Pons (tissue), 1 donor: ENCODE data around the gene AKR1D1.
"Not testable (repeated sequence)": the region's sequence is repeated elsewhere in the genome, so short reads cannot be mapped to it uniquely, and the experiment has no call there.

Source experiments
- DNase-seq: peaks from one replicate; pipeline ENCODE4 v3.0.0-alpha.2; 2016; ENCODE audit warnings: low spot score

AKR1D1 gene, protein sequence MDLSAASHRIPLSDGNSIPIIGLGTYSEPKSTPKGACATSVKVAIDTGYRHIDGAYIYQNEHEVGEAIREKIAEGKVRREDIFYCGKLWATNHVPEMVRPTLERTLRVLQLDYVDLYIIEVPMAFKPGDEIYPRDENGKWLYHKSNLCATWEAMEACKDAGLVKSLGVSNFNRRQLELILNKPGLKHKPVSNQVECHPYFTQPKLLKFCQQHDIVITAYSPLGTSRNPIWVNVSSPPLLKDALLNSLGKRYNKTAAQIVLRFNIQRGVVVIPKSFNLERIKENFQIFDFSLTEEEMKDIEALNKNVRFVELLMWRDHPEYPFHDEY

GRCh38 chr7:138076196-138076595 lies at the start of gene AKR1D1:
TSS of gene AKR1D1 (plus strand) at chr7:138076459. CDS start at chr7:138076519, 60 bp downstream.
- no peak for DNase-seq

- DNase-seq = no peak
These were observed 49.2 kb upstream of the AKR1D1 start for GRCh38 chr7:138027100-138027499.

- DNase-seq = no peak
These were observed 47.1 kb upstream of the AKR1D1 start for GRCh38 chr7:138029126-138029525.

- no peak for DNase-seq
These were observed 46.3 kb upstream of the AKR1D1 start for GRCh38 chr7:138029941-138030340.

DNA sequence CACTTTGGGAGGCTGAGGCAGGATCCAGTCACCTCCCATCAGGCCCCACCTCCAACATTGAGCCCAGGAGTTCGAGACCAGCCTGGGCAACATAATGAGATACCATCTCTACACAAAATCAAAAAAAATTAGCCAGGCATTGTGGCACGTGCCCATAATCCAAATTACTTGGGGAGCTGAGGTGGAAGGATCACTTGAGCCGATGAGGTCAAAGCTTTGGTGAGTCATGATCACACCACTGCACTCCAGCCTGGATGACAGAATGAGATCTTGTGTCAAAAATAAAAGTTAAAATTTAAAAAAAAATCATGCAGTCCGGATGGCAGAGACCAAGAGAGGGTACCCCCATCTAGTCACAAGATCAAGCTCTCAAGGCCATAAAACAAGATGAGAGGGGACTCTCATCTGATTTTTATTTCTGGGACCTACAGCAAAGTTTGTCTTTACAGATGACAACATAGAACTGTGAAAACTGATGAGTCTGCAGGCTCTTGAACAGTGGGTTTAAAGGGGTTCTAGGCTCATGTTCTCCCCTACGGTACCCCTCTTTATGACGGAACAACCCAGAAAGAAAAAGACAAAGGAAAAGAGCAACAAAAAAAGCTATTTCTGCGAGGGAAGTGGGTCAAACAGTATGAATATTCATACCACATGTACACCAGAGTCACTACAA lies 45.4 kb upstream of the AKR1D1 start:
- no peak for DNase-seq

- no peak for DNase-seq
These were observed 44.1 kb upstream of the AKR1D1 start for GRCh38 chr7:138032186-138032585.

DNA sequence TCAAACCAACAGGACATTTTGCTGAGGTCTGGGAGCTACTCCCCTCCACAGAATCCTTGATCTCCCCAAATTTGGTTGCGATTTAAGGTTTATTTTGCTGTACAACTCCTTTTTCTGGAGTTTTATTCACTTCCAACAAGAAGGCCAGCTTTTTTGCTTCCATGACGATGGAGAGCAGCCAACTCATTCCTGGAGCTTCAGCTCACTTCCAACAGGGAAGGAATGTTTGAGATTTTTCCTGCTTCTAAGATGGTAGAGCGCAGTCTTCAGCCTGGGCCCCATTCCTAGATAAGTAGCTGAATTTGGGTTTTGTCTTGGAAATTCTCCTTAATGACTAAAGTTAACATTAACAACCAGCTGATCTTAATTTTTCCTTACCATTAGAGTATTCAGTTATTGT lies 43.5 kb upstream of the AKR1D1 start:
- DNase-seq = no peak

DNA sequence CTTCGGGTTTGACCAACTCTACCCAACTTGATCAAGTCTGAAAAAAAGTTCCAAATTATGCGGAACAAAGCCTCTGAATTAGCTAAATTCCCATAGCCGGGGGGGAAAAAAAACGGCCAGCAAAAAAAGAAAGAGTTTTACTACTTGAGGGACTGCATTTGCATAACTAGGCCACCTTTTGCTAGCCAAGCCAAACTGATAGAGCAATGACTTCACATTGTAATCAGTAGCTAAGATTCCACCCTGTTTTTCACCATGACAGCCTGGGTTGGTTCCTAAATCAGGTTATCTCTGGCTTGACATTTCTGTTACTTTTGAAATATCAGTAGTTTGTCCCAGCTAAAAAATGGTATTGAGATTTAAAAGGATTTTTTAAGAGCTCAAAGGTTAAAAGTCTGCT lies 43.0 kb upstream of the AKR1D1 start:
- DNase-seq = no peak

DNA sequence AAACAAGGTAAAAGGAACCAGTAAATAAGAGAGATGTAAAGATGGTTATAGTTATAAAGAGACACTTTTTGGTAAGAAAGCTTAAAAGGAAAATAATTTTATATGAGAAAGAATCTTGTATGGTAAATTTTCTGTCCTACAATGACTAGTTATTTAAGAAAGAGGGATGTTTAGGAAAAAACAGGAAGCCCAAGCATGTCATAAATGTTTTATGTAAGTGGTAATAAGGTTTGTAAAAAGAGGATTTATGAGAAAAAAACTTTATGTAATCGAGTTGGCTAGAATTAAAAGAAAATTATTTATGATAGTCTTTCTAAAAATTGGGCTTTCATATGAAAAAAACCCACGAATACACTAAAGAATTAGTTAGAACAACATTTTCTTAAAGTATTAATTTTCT lies 40.1 kb upstream of the AKR1D1 start:
- DNase-seq = no peak

GRCh38 chr7:138040063-138040462 lies 36.2 kb upstream of the AKR1D1 start:
- not testable (repeated sequence) for DNase-seq

DNA sequence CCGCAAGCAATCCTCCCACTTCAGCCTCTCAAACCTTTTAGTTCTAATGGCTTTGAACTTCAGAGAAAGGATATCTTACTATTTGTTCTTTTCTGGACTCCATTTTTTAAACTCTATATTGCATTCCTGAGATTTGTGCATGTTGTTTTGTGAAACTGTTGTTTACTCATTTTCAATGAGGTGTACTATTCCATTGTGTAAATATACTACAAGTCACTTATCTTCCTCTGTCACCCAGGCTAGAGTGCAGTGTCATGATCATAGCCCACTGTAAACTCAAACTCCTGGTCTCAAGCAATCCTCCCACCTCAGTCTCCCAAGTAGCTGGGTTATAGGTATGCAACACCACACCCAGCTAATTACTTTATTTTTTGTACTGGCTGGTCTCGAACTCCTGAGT lies 31.4 kb upstream of the AKR1D1 start:
- DNase-seq = no peak

DNA sequence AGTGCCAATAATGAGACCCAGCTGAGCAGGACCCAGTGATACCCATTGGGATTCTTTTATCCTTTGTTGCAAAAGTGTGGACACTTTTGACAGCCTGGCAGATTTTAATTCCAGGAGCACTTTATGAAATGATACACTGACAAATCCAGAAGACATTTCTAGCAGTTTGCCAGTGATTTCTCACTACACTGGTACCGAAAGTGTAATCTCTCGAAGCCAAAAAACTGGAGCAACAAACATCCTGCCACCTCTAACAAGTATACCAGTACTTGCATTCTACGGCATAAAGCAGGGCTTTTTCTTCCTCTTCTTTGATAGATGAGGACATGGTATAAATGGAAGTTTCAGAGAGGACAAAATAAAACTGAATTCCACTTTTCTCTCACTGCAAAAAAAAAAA lies 28.4 kb upstream of the AKR1D1 start:
- no peak for DNase-seq

DNA sequence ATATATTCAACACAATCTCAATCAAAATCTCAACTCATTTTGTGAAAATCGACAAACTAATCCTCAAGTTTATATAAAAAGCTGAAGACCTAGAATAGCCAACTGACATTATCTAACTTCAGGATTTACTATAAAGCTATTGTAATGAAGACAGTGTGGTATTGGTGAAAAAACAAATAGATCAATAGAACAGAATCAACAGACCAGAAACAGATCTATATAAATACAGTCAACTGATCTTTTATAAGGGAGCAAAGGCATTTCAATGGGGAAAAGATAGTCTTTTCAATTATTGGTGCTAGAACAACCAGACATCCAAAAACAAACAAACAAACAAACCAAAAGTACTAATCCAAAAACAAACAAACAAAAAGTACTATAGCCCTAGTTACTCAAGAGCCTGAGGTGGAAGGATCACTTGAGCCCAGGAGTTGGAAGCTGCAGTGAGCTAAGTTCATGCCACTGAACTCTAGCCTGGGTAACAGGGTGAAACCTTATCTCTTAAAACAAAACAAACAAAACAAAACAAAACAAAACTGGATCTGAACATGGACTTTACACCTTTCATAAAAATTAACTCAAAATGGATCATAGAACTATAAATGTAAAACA lies 26.6 kb upstream of the AKR1D1 start:
- DNase-seq = no peak

DNA sequence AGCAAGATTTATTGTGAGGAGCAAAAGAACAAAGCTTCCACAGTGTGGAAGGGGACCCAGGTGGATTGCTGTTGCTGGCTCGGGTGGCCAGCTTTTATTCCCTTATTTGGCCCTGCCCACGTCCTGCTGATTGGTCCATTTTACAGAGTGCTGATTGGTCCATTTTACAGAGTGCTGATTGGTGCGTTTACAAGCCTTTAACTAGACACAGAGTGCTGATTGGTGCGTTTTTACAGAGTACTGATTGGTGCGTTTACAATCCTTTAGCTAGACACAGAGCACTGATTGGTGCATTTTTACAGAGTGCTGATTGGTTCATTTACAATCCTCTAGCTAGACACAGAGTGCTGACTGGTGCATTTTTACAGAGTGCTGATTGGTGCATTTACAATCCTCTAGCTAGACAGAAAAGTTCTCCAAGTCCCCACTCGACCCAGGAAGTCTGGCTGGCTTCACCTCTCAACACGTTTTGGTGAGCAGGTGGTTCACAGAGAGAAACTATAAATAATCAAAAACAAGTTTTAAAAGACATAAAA lies 24.5 kb upstream of the AKR1D1 start:
- not testable (repeated sequence) for DNase-seq

DNA sequence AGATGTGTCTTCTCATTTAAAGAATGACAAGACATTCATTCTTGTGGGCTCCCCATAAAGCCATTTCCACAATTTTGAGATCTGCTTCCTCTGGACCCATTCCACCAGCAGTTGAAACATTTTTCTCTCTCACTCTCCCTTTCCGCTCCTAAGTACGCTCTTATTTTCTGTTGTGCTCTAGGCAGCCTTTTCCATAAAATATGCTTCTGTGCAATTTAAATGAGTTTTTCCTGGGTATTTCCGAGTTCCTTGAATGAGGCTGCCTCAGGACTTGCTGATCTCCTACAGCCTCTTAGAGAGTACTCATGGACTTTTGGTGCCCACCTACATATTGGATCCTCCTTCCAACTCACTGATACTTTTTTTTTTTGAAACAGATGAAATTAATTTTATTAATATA lies 23.6 kb upstream of the AKR1D1 start:
- no peak for DNase-seq

DNA sequence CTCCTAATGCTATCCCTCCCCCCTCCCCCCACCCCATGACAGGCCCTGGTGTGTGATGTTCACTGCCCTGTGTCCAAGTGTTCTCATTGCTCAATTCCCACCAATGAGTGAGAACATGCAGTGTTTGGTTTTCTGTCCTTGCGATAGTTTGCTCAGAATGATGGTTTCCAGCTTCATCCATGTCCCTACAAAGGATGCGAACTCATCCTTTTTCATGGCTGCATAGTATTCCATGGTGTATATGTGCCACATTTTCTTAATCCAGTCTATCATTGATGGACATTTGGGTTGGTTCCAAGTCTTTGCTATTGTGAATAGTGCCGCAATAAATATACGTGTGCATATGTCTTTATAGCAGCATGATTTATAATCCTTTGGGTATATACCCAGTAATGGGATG lies 20.6 kb upstream of the AKR1D1 start:
- DNase-seq = not testable (repeated sequence)

- DNase-seq = no peak
These were observed 12.9 kb upstream of the AKR1D1 start for GRCh38 chr7:138063400-138063799.

- DNase-seq = no peak
These were observed 11.4 kb upstream of the AKR1D1 start for GRCh38 chr7:138064856-138065357.

- DNase-seq = no peak
These were observed 10.4 kb upstream of the AKR1D1 start for GRCh38 chr7:138065827-138066226.

- DNase-seq = no peak
These were observed 9.3 kb upstream of the AKR1D1 start for GRCh38 chr7:138066954-138067394.

GRCh38 chr7:138067774-138068173 lies 8.5 kb upstream of the AKR1D1 start:
- DNase-seq = no peak

- DNase-seq = no peak
These were observed 5.4 kb upstream of the AKR1D1 start for GRCh38 chr7:138070908-138071307.

GRCh38 chr7:138072726-138073125 lies 3.5 kb upstream of the AKR1D1 start:
- no peak for DNase-seq
